GM21717 (cell line): Measurements from ENCODE around the gene LOXHD1.

Experiments used
- ATAC-seq: cut with Tn5 transposase; IDR thresholded peaks from one replicate; pipeline ENCODE4 v1.9.1; 2021; ENCODE audit warnings: mild to moderate bottlenecking, moderate library complexity; ENCODE audit not compliant: unreplicated experiment

LOXHD1 gene

DNA sequence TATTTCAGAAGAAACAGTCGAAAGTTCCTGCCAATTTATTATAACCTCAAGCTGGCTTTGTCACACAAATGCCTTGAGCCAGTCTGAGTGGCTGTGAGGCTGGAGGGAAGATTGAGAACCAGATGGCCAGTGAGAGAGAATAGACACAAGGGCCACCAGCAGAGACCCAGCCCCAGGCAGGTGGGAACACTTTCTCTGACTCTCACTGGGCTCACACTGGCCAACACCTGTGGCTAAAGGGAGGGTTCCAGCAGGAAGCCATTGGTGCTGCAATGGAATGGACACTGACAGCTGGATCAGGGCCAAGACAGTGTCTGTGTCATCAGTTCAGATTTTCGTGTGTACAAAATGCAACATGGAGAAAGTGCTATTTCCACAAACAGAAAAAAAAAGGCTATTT lies 29.9 kb downstream of the LOXHD1 start:
- ATAC-seq = no peak

DNA sequence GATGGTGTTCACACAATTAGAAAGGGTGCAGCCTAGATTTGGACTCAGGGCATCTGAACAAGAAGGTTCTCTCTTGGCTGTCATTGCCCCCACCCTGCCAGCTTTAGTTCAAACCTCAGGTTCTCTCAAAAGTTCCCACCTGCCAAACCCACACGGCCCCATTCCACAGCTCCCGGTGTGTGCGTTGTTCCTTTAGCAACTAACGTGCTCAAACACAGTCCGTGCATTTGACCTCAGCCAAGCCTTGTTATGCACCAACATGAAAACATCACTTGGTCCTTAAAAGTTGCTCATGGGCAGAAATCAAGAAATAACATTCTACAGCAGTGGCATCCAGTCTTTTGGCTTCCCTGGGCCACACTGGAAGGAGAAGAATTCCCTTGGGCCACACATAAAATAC lies 32.0 kb downstream of the LOXHD1 start:
- no peak for ATAC-seq

DNA sequence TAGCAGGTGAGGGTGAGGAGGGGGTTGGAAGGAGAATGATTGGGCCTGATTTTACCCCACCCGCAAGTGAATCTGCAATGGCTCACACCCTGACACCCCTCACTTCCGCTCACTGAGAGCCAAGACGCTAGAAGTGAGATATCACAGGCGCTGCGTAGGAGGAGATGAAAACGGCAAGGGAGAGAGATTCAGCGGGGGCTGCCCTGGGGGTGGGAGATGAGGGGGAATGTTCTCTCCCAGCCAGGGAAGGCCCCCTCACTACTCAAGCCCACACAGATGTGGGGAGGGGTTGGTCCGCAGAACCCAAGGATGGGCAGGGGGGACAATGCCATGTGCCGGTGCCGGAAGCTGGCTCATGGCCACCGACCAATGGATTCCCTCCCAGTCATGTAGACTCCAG lies 32.9 kb downstream of the LOXHD1 start:
- ATAC-seq = no peak

DNA sequence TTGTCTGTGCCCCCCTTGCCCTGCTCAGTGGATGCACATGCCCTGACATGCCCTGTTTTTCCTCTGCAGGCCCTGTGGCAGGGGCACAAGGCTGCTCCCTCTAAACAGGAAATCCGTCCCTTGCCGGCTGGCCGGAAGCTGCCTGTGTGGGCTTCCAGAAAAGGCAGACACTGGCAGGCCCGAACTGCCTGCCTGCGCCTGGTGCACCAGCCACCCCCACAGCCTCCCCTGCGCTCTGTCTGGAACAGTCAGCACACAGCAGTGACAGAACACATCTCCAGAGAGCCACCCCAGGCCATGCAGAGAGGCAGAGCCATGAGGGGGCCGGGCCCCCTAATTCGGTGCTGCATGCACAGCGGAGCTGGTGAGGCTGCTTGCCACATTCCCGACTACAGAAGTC lies 33.5 kb downstream of the LOXHD1 start:
- no peak for ATAC-seq

DNA sequence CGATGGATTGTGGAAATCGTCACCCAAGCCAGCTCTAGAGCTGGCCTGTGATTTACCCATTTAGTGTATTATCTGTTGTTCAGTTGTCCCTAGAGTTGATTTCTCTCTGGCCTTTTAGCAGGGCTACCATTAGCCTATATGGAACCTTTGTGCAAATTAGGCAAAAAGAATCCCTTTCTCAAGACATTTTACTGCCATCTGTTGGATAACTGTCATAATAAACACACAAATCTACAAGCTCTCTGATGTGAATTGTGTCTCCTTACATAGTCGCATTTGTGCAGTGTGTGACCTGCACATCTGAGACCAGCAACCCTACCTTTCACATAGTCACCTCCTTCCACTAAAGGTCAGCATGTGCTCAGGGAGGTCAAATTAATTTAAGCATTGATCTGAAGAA lies 34.0 kb downstream of the LOXHD1 start:
- no peak for ATAC-seq

GRCh38 chr18:46622451-46622850 lies 34.6 kb downstream of the LOXHD1 start:
- no peak for ATAC-seq

DNA sequence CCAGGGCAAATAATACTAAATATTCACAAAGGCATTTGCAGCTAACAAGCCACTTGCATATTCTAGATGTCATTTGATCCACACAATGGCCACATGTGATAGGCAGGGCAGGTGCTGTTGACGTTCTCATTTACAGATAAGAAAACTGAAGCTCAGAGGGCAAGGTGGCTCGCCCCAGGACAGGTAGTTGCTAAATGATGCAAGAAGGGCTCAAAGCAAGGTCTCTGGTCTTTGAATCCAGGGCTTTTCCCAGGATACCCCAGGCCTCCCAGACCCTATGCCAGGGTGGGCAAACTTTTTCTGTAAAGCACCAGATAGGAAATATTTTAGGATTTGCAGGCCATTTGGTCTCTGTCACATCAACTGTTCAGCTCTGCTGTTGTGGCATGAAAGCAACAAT lies 35.1 kb downstream of the LOXHD1 start:
- no peak for ATAC-seq

GRCh38 chr18:46621111-46621766 lies 35.8 kb downstream of the LOXHD1 start:
- no peak for ATAC-seq

DNA sequence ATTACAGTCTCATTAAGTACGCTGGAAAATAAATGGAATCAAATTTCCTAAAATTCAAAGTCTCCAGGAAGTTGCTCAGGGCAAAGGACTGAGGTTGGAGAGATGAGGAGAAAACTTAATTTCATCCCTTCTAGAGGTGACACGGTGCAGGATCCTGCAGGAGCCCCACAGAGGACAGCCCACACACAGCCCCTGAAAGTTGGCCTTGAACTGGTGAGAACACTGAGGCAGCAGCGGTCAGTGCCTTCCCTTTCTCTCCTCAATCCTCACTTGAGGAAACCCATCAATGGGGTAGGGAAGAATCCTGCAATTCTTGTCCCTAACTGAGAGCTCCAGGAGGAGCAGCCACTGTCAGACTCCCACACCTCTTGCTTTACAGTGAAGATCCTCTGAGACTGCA lies 37.5 kb downstream of the LOXHD1 start:
- no peak for ATAC-seq

DNA sequence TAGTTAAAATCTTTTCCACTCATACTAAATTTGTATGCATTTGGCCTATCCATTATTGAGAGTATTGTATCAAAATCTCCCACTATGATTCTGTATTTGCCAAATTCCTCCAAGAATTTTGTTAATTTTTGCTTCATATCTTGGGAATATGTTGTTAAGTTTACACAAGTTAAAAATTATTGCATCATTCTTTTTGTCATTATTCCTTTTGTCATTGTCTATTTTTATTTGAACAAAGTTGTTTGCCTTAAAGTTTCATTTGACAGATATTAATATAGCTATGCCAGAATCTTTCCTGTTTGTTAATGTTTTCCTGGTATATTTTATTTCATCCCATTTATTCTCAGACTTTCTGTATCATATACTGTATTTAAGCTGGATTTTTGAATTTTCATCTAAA lies 41.3 kb downstream of the LOXHD1 start:
- ATAC-seq = no peak

DNA sequence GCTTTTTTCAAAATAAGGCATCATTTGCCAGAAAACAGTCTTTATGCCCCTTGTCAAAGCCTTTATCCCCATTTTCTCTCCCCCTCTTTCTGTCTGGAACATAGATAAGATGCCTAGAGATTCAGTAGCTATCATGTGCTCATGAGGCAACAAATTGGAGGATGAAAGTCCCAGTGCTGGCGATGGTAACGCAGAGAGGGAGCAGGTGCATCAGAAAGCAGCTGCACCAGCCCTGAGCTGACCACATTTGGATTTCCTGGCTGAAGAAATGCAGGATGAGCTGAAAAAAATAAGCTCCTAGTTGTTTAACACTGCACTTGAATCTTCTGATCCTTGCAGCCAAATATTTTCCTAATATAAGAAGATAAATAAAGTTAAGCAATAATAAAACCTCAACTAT lies 48.0 kb downstream of the LOXHD1 start:
- ATAC-seq = no peak

DNA sequence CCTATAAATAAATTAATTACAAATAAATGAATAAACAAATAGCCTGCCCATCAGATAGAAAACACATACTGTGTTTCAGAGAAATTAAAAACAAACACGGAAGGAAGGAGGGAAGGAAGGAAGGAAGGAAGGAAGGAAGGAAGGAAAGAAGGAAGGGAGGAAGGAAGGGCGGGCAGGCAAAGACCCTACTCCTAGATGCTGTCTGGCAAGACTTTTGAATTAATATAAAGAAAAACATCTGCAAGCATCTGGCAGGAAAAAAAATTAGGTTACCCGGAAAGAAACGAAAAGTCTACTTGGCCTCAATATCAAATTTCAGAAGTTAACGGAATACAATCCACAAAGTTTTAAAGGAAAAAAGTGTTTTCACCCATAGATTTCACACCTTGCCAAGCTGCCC lies 49.1 kb downstream of the LOXHD1 start:
- no peak for ATAC-seq

DNA sequence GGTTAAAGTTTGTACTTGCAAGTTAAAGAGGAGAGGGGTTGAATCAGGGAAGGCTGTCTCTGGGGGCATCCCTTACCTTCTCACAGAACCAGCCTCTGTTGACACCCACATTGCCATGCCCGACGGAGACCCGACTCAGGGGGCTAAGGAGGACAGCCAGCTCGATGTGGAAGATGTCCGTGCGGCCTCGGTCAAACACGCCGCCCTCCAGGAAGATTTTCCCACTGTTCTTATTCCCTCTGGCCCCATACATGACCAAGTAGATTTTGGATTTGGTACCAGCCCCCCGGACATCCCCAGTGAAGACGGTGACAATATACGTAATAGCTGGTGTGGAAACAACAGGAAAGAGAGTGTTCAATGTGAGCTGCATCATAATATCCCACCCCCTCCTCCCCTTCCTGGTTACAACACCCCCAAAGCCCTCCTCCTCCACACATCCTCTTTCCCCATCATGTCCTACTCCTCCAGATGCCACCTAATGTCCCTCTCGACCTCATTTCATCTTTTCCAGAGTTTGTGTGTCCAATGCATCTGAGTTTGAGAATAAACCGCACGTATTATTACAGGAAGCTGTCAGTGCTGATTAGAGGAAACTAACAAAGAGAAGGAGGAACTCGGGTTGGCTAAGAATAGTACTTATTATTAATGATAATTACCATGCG lies 55.7 kb downstream of the LOXHD1 start:
- no peak for ATAC-seq

GRCh38 chr18:46596119-46596518 lies 60.9 kb downstream of the LOXHD1 start:
- no peak for ATAC-seq

DNA sequence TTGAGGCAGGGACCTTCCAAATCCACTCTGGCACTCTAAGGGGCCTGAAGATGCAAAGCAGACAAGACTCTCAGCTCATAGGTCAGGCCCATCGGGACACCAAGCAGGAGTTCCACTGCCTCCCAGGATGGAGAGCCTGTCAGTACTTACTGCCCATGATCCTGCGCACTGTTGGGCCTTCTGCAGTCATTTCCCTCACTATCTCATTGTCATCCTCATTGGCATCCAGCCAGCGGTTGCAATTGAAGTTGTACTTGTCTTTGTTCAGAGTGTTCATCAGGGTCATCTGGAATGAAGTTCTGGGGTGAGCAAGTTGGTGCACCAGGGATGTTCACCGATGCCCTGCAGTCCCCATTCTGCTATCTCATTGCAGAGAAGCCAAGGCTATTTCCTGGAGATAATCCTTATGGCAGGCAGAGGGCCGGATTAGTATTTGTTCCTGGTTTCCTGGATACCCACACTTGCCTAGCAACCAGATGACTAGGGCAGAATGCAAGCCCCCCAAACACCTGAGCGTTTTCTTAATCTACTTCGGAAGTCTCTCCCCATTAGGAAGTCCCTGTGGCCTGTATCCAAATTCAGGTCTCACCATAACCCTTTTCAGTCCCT lies 65.1 kb downstream of the LOXHD1 start:
- no peak for ATAC-seq

DNA sequence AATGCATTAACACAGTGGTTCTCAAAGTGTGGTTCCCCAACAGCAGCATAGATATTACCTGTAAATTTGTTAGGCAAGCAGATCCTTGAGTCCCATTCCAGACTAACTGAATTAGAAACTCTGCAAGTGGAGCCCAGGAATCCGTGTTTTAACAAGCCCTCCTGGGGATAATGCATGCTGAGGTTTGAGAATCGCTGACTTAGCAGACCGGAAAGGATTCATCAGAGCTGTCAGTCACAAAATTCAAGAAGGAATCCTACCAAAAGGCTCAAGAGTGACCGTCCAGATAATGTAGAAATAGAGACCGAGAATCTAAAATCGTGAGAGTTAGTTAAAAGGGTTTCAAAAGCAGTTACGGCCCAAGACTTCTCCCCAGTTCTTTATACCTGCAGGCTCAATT lies 66.9 kb downstream of the LOXHD1 start:
- no peak for ATAC-seq

- ATAC-seq = no peak
Measured at GRCh38 chr18:46588971-46589660, 67.9 kb downstream of the LOXHD1 start.

- no peak for ATAC-seq
Measured at GRCh38 chr18:46587600-46587999, 69.4 kb downstream of the LOXHD1 start.

GRCh38 chr18:46583711-46584110 lies 73.3 kb downstream of the LOXHD1 start:
- ATAC-seq = no peak

DNA sequence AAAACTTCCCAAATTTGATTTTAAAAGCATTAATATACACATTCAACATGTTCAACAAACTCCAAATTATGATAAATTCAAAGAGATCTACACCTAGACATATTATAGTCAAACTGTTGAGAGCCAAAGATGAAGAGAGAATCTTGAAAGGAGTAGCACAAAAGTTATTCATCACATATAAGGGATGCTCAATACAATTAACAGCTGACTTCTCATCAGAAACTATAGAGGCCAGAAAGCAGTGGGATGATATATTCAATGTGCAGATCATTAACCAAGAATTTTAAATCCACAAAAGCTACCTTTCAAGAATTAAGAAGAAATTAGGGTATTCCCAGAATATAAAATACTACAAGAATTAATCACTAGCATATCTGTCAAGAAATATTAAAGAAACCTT lies 75.4 kb downstream of the LOXHD1 start:
- no peak for ATAC-seq

GRCh38 chr18:46578987-46579386 lies 78.0 kb downstream of the LOXHD1 start:
- ATAC-seq = no peak

GRCh38 chr18:46577546-46577945 lies 79.5 kb downstream of the LOXHD1 start:
- ATAC-seq = no peak
